DND-41 (cell line): ENCODE measurements around the gene CBR1.

ENCODE experiments used
- ATAC-seq: fragments of 200-7000 bp; cut with Tn5 transposase; 3 replicates; pipeline ENCODE4 v1.9.1; 2021; ENCODE audit warnings: low read depth; ENCODE audit not compliant: insufficient read depth
- DNase-seq: peaks from one replicate; pipeline ENCODE4 v3.0.0-alpha.2; 2020
- H2AFZ ChIP-seq: 2 replicates; pipeline ENCODE4 v1.6.0; 2012; ENCODE audit warnings: low read depth, low read length
- H3K27ac ChIP-seq: 2 replicates; pipeline ENCODE4 v1.5.1; 2012; ENCODE audit warnings: low read length, inconsistent platforms
- H3K27me3 ChIP-seq: fragments of 200-600 bp; sonication (generic); 2 replicates; pipeline ENCODE4 v1.6.0; 2012; ENCODE audit warnings: low read length, mild to moderate bottlenecking, inconsistent platforms; ENCODE audit not compliant: insufficient read depth, poor library complexity
- H3K36me3 ChIP-seq: 2 replicates; pipeline ENCODE4 v1.5.1; 2012; ENCODE audit warnings: low read length, inconsistent platforms; ENCODE audit not compliant: insufficient read depth
- H3K4me1 ChIP-seq: 2 replicates; pipeline ENCODE4 v1.5.1; 2012; ENCODE audit warnings: mild to moderate bottlenecking, low read length; ENCODE audit not compliant: insufficient read depth
- H3K4me2 ChIP-seq: 2 replicates; pipeline ENCODE4 v1.6.0; 2012; ENCODE audit warnings: mild to moderate bottlenecking, moderate library complexity, low read length, inconsistent platforms; ENCODE audit not compliant: insufficient read depth
- H3K4me3 ChIP-seq, 2 experiments: fragments of 200-600 bp in 1 of 2; shearing (Covaris generic) in 1 of 2; 2 replicates each; pipeline ENCODE4 v1.5.1; 2012 to 2016; ENCODE audit warnings: inconsistent platforms in 2 of 2, low read length in 2 of 2, mild to moderate bottlenecking in 2 of 2, low read depth in 1 of 2, moderate library complexity in 1 of 2
- H3K79me2 ChIP-seq: 2 replicates; pipeline ENCODE4 v1.6.0; 2012; ENCODE audit warnings: low read length, inconsistent platforms; ENCODE audit not compliant: insufficient read depth
- H3K9ac ChIP-seq: 2 replicates; pipeline ENCODE4 v1.6.0; 2012; ENCODE audit warnings: low read depth, mild to moderate bottlenecking, inconsistent platforms, low read length, moderate library complexity
- H3K9me3 ChIP-seq: 2 replicates; pipeline ENCODE4 v1.5.1; 2012; ENCODE audit warnings: low read length, moderate library complexity, mild to moderate bottlenecking, inconsistent platforms; ENCODE audit not compliant: insufficient read depth, severe bottlenecking
- H4K20me1 ChIP-seq: 2 replicates; pipeline ENCODE4 v1.6.0; 2012; ENCODE audit warnings: low read length; ENCODE audit not compliant: insufficient read depth
- CTCF ChIP-seq: IDR thresholded peaks from 2 replicates; pipeline ENCODE4 v1.5.1; 2012; ENCODE audit warnings: borderline replicate concordance, low read length, moderate library complexity, mild to moderate bottlenecking; ENCODE audit not compliant: poor library complexity, severe bottlenecking; ENCODE audit errors: extremely low read depth
- EZH2 ChIP-seq: IDR thresholded peaks from 3 replicates; pipeline ENCODE4 v1.6.1; 2012; ENCODE audit warnings: borderline replicate concordance, low read depth, mild to moderate bottlenecking, moderate library complexity, low read length, inconsistent platforms; ENCODE audit not compliant: severe bottlenecking

Gene CBR1

GRCh38 chr21:36039861-36040260, 30.0 kb upstream of the CBR1 start:
- H3K27me3 ChIP-seq = no peaks in the 10 kb centered on the region
- no peak for ATAC-seq
- H2AFZ ChIP-seq = no peak overlapping the region
- H3K4me3 ChIP-seq = no peak overlapping the region
- peaks cover 84% of the 10 kb centered on the region for H3K36me3 ChIP-seq
- H3K79me2 ChIP-seq = no peaks in the 10 kb centered on the region
- H3K27ac ChIP-seq = no peak overlapping the region
- H3K4me1 ChIP-seq = no peaks in the 10 kb centered on the region
- no peak overlapping the region for H3K9ac ChIP-seq
- no peaks in the 10 kb centered on the region for H3K9me3 ChIP-seq
- H4K20me1 ChIP-seq = no peaks in the 10 kb centered on the region
- no peak overlapping the region for H3K4me2 ChIP-seq
- no peak for DNase-seq
- TF ChIP-seq CTCF = no peak
- no peak for TF ChIP-seq EZH2

GRCh38 chr21:36040389-36040788, 29.4 kb upstream of the CBR1 start:
- DNase-seq = no peak

GRCh38 chr21:36041910-36042309, 27.9 kb upstream of the CBR1 start:
- peaks cover 82% of the 10 kb centered on the region for H3K36me3 ChIP-seq
- H3K27ac ChIP-seq = no peak overlapping the region
- H3K9ac ChIP-seq = no peak overlapping the region
- H3K27me3 ChIP-seq = no peaks in the 10 kb centered on the region
- H3K79me2 ChIP-seq = no peaks in the 10 kb centered on the region
- ATAC-seq (no peak), DNase-seq (no peak)
- 0 out of 2 replicates have a peak, but pooled peaks cover 4% of the 10 kb centered on the region for H4K20me1 ChIP-seq
- no peaks in the 10 kb centered on the region for H3K9me3 ChIP-seq
- H3K4me1 ChIP-seq = no peaks in the 10 kb centered on the region
- no peak overlapping the region for H3K4me2 ChIP-seq
- TF ChIP-seq CTCF (no peak), EZH2 (no peak)
- no peak overlapping the region for H3K4me3 ChIP-seq
- H2AFZ ChIP-seq = no peak overlapping the region

More at GRCh38 chr21:36040389-36040788, 29.4 kb upstream of the CBR1 start:
- no peaks in the 10 kb centered on the region for H3K9me3 ChIP-seq
- H3K79me2 ChIP-seq = no peaks in the 10 kb centered on the region
- H3K36me3 ChIP-seq = peaks cover 84% of the 10 kb centered on the region
- H3K4me2 ChIP-seq = no peak overlapping the region
- no peak overlapping the region for H2AFZ ChIP-seq
- no peak for TF ChIP-seq CTCF
- TF ChIP-seq EZH2 = no peak
- H3K4me1 ChIP-seq = no peaks in the 10 kb centered on the region
- H3K9ac ChIP-seq = no peak overlapping the region
- no peak overlapping the region for H3K27ac ChIP-seq
- no peaks in the 10 kb centered on the region for H3K27me3 ChIP-seq
- H4K20me1 ChIP-seq = 0 out of 2 replicates have a peak, but pooled peaks cover under 1% of the 10 kb centered on the region
- ATAC-seq = no peak
- H3K4me3 ChIP-seq = no peak overlapping the region

GRCh38 chr21:36044056-36044455, 25.8 kb upstream of the CBR1 start:
- peaks cover 77% of the 10 kb centered on the region for H3K36me3 ChIP-seq

More at GRCh38 chr21:36044056-36044455, 25.8 kb upstream of the CBR1 start:
- H3K9me3 ChIP-seq = no peaks in the 10 kb centered on the region
- H3K79me2 ChIP-seq = no peaks in the 10 kb centered on the region
- H3K27me3 ChIP-seq = no peaks in the 10 kb centered on the region
- no peak overlapping the region for H3K4me3 ChIP-seq
- DNase-seq (no peak), ATAC-seq (no peak)
- no peak overlapping the region for H3K4me2 ChIP-seq
- no peak overlapping the region for H2AFZ ChIP-seq
- H3K4me1 ChIP-seq = no peaks in the 10 kb centered on the region
- TF ChIP-seq EZH2 (no peak), CTCF (no peak)
- H3K27ac ChIP-seq = no peak overlapping the region
- H3K9ac ChIP-seq = no peak overlapping the region
- 0 out of 2 replicates have a peak, but pooled peaks cover 4% of the 10 kb centered on the region for H4K20me1 ChIP-seq
